Astrocyte of the cerebellum (primary cell): ENCODE measurements around the gene H2BK1.

Experiments
- DNase-seq: peaks from one replicate; pipeline ENCODE4 v3.0.0-alpha.2; 2011; ENCODE audit warnings: low read depth
- H3K4me3 ChIP-seq: 2 replicates; pipeline ENCODE4 v1.5.1; 2011; ENCODE audit warnings: mild to moderate bottlenecking, low read depth, low read length, moderate library complexity
- CTCF ChIP-seq: IDR thresholded peaks from 2 replicates; pipeline ENCODE4 v1.5.1; 2012; ENCODE audit warnings: low read length, low read depth, moderate library complexity, mild to moderate bottlenecking; ENCODE audit errors: missing control alignments
- in situ Hi-C: cut with HindIII; loops from 2 replicates; pipeline ENCODE4 v1.10.0; 2017; ENCODE audit warnings: low sequenced_read_pairs

H2BK1 gene

GRCh38 chr7:151209588-151209987, 700 bp downstream of the H2BK1 start:
- in situ Hi-C loops: loop anchor here (5.0 kb wide), 1 partner anchor 42 kb away; the partner anchor contains the start of gene GBX1
- H3K4me3 ChIP-seq: no peak overlapping the region
- TF ChIP-seq CTCF: no peak
- DNase-seq: no peak

- H3K4me3 ChIP-seq: no peak overlapping the region
- TF ChIP-seq CTCF: no peak
- in situ Hi-C loops: loop anchor here (5.0 kb wide), 1 partner anchor 41 kb away; the partner anchor contains the start of gene GBX1
- DNase-seq: no peak
These were observed 1.9 kb downstream of the H2BK1 start for GRCh38 chr7:151208253-151208862.

- TF ChIP-seq CTCF: no peak
- in situ Hi-C loops: loop anchor here (5.0 kb wide), 1 partner anchor 41 kb away; the partner anchor contains the start of gene GBX1
- no peak overlapping the region for H3K4me3 ChIP-seq
- DNase-seq: no peak
These were observed 2.5 kb downstream of the H2BK1 start for GRCh38 chr7:151207804-151208203.

- in situ Hi-C loops: loop anchor here (5.0 kb wide), 1 partner anchor 40 kb away; the partner anchor contains the start of gene GBX1
- no peak for TF ChIP-seq CTCF
- H3K4me3 ChIP-seq: no peak overlapping the region
- no peak for DNase-seq
These were observed 3.0 kb downstream of the H2BK1 start for GRCh38 chr7:151207315-151207714.

- in situ Hi-C loops: loop anchor here (5.0 kb wide), 1 partner anchor 40 kb away; the partner anchor contains the start of gene GBX1
- no peak for TF ChIP-seq CTCF
- H3K4me3 ChIP-seq: no peak overlapping the region
- DNase-seq: no peak
These were observed 3.4 kb downstream of the H2BK1 start for GRCh38 chr7:151206914-151207313.

- no peak for DNase-seq
- no peak overlapping the region for H3K4me3 ChIP-seq
- no peak for TF ChIP-seq CTCF
- in situ Hi-C loops: loop anchor here (5.0 kb wide), 1 partner anchor 38 kb away; the partner anchor contains the start of gene GBX1
These were observed 4.6 kb downstream of the H2BK1 start for GRCh38 chr7:151205730-151206129.
